GM12878 (cell line): ENCODE measurements around the gene FBLN5. TPM values are rescaled to one million over a fixed set of nuclear protein-coding genes. Genes with fewer than 3 reads are reported as not detected.
"Not testable (repeated sequence)": the region's sequence is repeated elsewhere in the genome, so short reads cannot be mapped to it uniquely, and the experiment has no call there.

ENCODE experiments used
- ATAC-seq: fragments of 200-7000 bp; cut with Tn5 transposase; 3 replicates; pipeline ENCODE4 v1.9.1; 2020; ENCODE audit warnings: mild to moderate bottlenecking, moderate library complexity
- BruUV-seq: library from RNA; stranded (reverse); fragments of 400-500 nt; replicated peaks from 2 replicates; lab custom pipeline; 2021; lab: Mats Ljungman, UMichigan
- CTCF ChIA-PET: fragments of 300-600 bp; sonication (Branson Sonifier 250); formaldehyde crosslinking; extraction: SDS; loops from one replicate; lab custom pipeline; 2021; ENCODE audit warnings: inconsistent platforms; lab: Yijun Ruan, JAX
- POLR2A ChIA-PET: fragments of 350-600 bp; formaldehyde crosslinking; extraction: SDS; loops from one replicate; lab custom pipeline; 2021; ENCODE audit warnings: inconsistent platforms; lab: Charles Lee
- RAD21 ChIA-PET: fragments of 300-600 bp; sonication (Branson Sonifier 250); formaldehyde crosslinking; loops from one replicate; lab custom pipeline; 2023; ENCODE audit warnings: antibody characterized with exemption; ENCODE audit not compliant: unreplicated experiment; lab: Charles Lee
- SMC1A ChIA-PET: fragments of 300-600 bp; sonication (Branson Sonifier 250); formaldehyde crosslinking; loops from one replicate; lab custom pipeline; 2023; ENCODE audit not compliant: unreplicated experiment, uncharacterized antibody; lab: Charles Lee
- DNase-seq: peaks from one replicate; pipeline ENCODE4 v3.0.0-alpha.2; 2011; ENCODE audit warnings: low read depth, low spot score
- FAIRE-seq: peaks from 3 replicates; lab custom pipeline; 2011; peaks lifted over from hg19 to GRCh38; lab: Jason Lieb, UNC
- H2AFZ ChIP-seq: 2 replicates; pipeline ENCODE4 v1.6.0; 2011; ENCODE audit warnings: low read depth, low read length, control low read depth; ENCODE audit not compliant: control insufficient read depth
- H3K27ac ChIP-seq: 2 replicates; pipeline ENCODE4 v1.5.1; 2011; ENCODE audit warnings: control low read depth; ENCODE audit not compliant: control insufficient read depth, insufficient read depth
- H3K27me3 ChIP-seq, 2 experiments: replicated peaks in 1 of 2; 2 replicates each; pipeline versions ENCODE4 v1.6.0 to v1.6.1; 2011; ENCODE audit warnings: low read length in 1 of 2; ENCODE audit not compliant: control insufficient read depth in 2 of 2, insufficient read depth in 2 of 2
- H3K36me3 ChIP-seq, 2 experiments: 2 replicates each; pipeline ENCODE4 v1.5.1; 2011; ENCODE audit warnings: low read length in 1 of 2; ENCODE audit not compliant: control insufficient read depth in 2 of 2, insufficient read depth in 2 of 2
- H3K4me1 ChIP-seq: 2 replicates; pipeline ENCODE4 v1.6.1; 2011; ENCODE audit warnings: mild to moderate bottlenecking, low read length, moderate library complexity, mixed read lengths; ENCODE audit not compliant: control insufficient read depth, insufficient read depth
- H3K4me2 ChIP-seq: 2 replicates; pipeline ENCODE4 v1.6.0; 2011; ENCODE audit warnings: control low read depth; ENCODE audit not compliant: control insufficient read depth, insufficient read depth
- H3K4me3 ChIP-seq: fragments of 200-600 bp; sonication (generic); 2 replicates; pipeline ENCODE4 v1.5.1; 2016
- H3K79me2 ChIP-seq: 2 replicates; pipeline ENCODE4 v1.6.0; 2011; ENCODE audit warnings: low read length; ENCODE audit not compliant: control insufficient read depth, insufficient read depth
- H3K9ac ChIP-seq: 2 replicates; pipeline ENCODE4 v1.8.0; 2011; ENCODE audit warnings: low read length, control low read depth, mixed read lengths; ENCODE audit not compliant: control insufficient read depth, insufficient read depth
- H3K9me3 ChIP-seq: replicated peaks from 3 replicates; pipeline ENCODE4 v1.5.1; 2011; ENCODE audit warnings: mild to moderate bottlenecking, low read length; ENCODE audit not compliant: control insufficient read depth, insufficient read depth
- H4K20me1 ChIP-seq: 2 replicates; pipeline ENCODE4 v1.6.0; 2011; ENCODE audit not compliant: control insufficient read depth, insufficient read depth
- ATF2 ChIP-seq: IDR thresholded peaks from 2 replicates; pipeline ENCODE4 v1.6.1; 2012; ENCODE audit warnings: low read length, inconsistent platforms
- CBX3 ChIP-seq: fragments of 200-600 bp; sonication (generic); IDR thresholded peaks from 2 replicates; pipeline ENCODE4 v1.6.1; 2016; ENCODE audit warnings: low read depth, borderline replicate concordance
- CEBPB ChIP-seq, 2 experiments: fragments of 150-350 bp in 1 of 2; IDR thresholded peaks; 2 replicates each; pipeline ENCODE4 v1.6.1; 2012 to 2014; ENCODE audit warnings: low read depth in 2 of 2, low read length in 2 of 2, borderline replicate concordance in 1 of 2, inconsistent platforms in 1 of 2
- HDAC2 ChIP-seq: fragments of 200-600 bp; sonication (generic); IDR thresholded peaks from 2 replicates; pipeline ENCODE4 v1.6.1; 2017
- IRF3 ChIP-seq: fragments of 450-650 bp; IDR thresholded peaks from 2 replicates; pipeline ENCODE4 v1.6.1; 2014; ENCODE audit warnings: mild to moderate bottlenecking
- MYB ChIP-seq: fragments of 150-350 bp; IDR thresholded peaks from 2 replicates; pipeline ENCODE4 v1.6.1; 2014; ENCODE audit warnings: mild to moderate bottlenecking, low read depth, low read length, borderline replicate concordance
- NFXL1 ChIP-seq: fragments of 450-650 bp; IDR thresholded peaks from 2 replicates; pipeline ENCODE4 v1.6.1; 2017; ENCODE audit warnings: antibody characterized with exemption, mild to moderate bottlenecking, borderline replicate concordance
- NR2C2 ChIP-seq: IDR thresholded peaks from 2 replicates; pipeline ENCODE4 v1.6.1; 2011; ENCODE audit warnings: borderline replicate concordance, low read depth; ENCODE audit not compliant: control insufficient read depth, insufficient read length
- PBX3 ChIP-seq: IDR thresholded peaks from 2 replicates; pipeline ENCODE4 v1.6.1; 2011; ENCODE audit warnings: mild to moderate bottlenecking, low read depth, low read length, moderate library complexity; ENCODE audit not compliant: insufficient replicate concordance
- POLR2AphosphoS2 ChIP-seq: IDR thresholded peaks from 2 replicates; pipeline ENCODE4 v1.6.1; 2011; ENCODE audit warnings: low read depth, mild to moderate bottlenecking, low read length, improper control_type of control experiment, moderate library complexity
- SMC3 ChIP-seq: IDR thresholded peaks from 2 replicates; pipeline ENCODE4 v1.6.1; 2011; ENCODE audit warnings: low read length, improper control_type of control experiment, borderline replicate concordance
- SUPT20H ChIP-seq: IDR thresholded peaks from 2 replicates; pipeline ENCODE4 v1.6.1; 2011; ENCODE audit warnings: low read depth, mild to moderate bottlenecking, low read length, moderate library complexity, borderline replicate concordance; ENCODE audit not compliant: control insufficient read depth
- TCF7 ChIP-seq: IDR thresholded peaks from 2 replicates; pipeline ENCODE4 v1.6.1; 2014; ENCODE audit warnings: antibody characterized with exemption, borderline replicate concordance
- WGBS: methylation state at CpG from one replicate; pipeline ENCODE4 v1.1.6; 2016; ENCODE audit warnings: low lambda C conversion rate; ENCODE audit not compliant: insufficient replicate concordance, insufficient coverage; ENCODE audit errors: missing lambda C conversion rate; 5-methylcytosine and 5-hydroxymethylcytosine counted together
- in situ Hi-C: fragments of 300-500 bp; cut with MboI; formaldehyde crosslinking; loops from 9 replicates; pipeline ENCODE4 v1.14.3; 2018; ENCODE audit warnings: mixed read lengths
- intact Hi-C: fragments of 100-400 bp; cut with micrococcal nuclease; formaldehyde crosslinking; loops from one replicate; pipeline ENCODE4 v1.14.2; 2022; ENCODE audit not compliant: unreplicated experiment
- polyA plus RNA-seq, 11 experiments: library from polyadenylated mRNA; depleted of rRNA in 4 of 11; unstranded in 6 of 11; stranded (reverse) in 5 of 11; fragments of >200 nt; fragmentation: Nextera tagmentation in 4 of 11; fragmentation: Illumina TruSeq in 1 of 11; extraction: Ambion mirVana in 4 of 11; extraction: Trizol in 1 of 11; gene quantifications; 1 replicate in 1 of 11; 2 replicates in 10 of 11; pipeline versions ENCODE4 v1.2.1 to v1.2.3, GENCODE V29; 2011 to 2016; ENCODE audit warnings: inconsistent platforms in 2 of 11, missing spikeins in 2 of 11, low read depth in 1 of 11
- total RNA-seq, 4 experiments: library from RNA; depleted of rRNA in 3 of 4; stranded (reverse); fragments of >200 nt in 3 of 4; fragmentation: Illumina TruSeq in 1 of 4; extraction: Trizol in 1 of 4; gene quantifications; 2 replicates each; pipeline versions ENCODE4 v1.2.1 to v1.2.3, GENCODE V29; 2013 to 2021

FBLN5 gene
- total and polyA plus RNA-seq, 10 of the 15 experiments (the other 5 are each of a cell fraction or from before 2014, with no cell fraction given): 0.03 to 0.64 (median 0.24) TPM

- Histone ChIP-seq H4K20me1 (no peaks in the 10 kb centered on the region), H3K27ac (no peak overlapping the region), H3K4me1 (no peaks in the 10 kb centered on the region), H3K36me3 (no peaks in the 10 kb centered on the region), H3K79me2 (no peaks in the 10 kb centered on the region), H2AFZ (no peak overlapping the region), H3K4me2 (no peak overlapping the region), H3K9ac (no peak overlapping the region), H3K27me3 (peaks cover 0 to 1% of the 10 kb centered on the region in 2 experiments; a peak in 3 of 4 replicates), H3K9me3 (no peaks in the 10 kb centered on the region), H3K4me3 (no peak overlapping the region)
- POLR2A ChIA-PET: no interaction called here
- no peak for FAIRE-seq
- intact Hi-C loops: no loop called here
- no TSS peak for BruUV-seq
- RAD21 ChIA-PET: interaction anchor here (0.6 kb wide), 1 partner anchor 27 kb away, joined by 5 read pairs; no protein-coding TSS in a partner anchor
- CTCF ChIA-PET: interaction anchor here (0.6 to 1.5 kb wide), 3 partner anchors 98 to 314 kb away, joined by 3 to 5 read pairs (median 3); no protein-coding TSS in a partner anchor
- no peak for ATAC-seq
- in situ Hi-C loops: no loop called here
- TF ChIP-seq SMC3 (no peak), CBX3 (no peak), CEBPB (IDR thresholded peaks at IDR 0.05; ENCODE audit: borderline replicate concordance in 1 of 2, low read depth in 2 of 2, low read length in 2 of 2) (no peak), MYB (no peak), POLR2AphosphoS2 (no peak), PBX3 (no peak), NFXL1 (no peak), NR2C2 (no peak), SUPT20H (no peak), TCF7 (no peak), IRF3 (no peak), ATF2 (no peak), HDAC2 (no peak)
- no peak for DNase-seq
- WGBS: 56% methylated on average over 5 of the region's 5 CpGs
- SMC1A ChIA-PET: interaction anchor here (0.9 to 1.1 kb wide), 3 partner anchors 23 to 248 kb away, joined by 3 to 4 read pairs (median 3); no protein-coding TSS in a partner anchor
These were observed 49.1 kb downstream of the FBLN5 start for GRCh38 chr14:91898372-91898771.

- intact Hi-C loops, H4K20me1 ChIP-seq, POLR2A ChIA-PET, ATAC-seq, FAIRE-seq, H2AFZ ChIP-seq, H3K4me2 ChIP-seq, H3K9ac ChIP-seq, in situ Hi-C loops, BruUV-seq, DNase-seq, H3K36me3 ChIP-seq, H3K9me3 ChIP-seq, H3K27me3 ChIP-seq, H3K4me1 ChIP-seq, H3K79me2 ChIP-seq, H3K4me3 ChIP-seq, H3K27ac ChIP-seq, RAD21 ChIA-PET: not testable (repeated sequence)
- WGBS: 41% methylated on average over 5 of the region's 5 CpGs
- ChIA-PET SMC1A (interaction anchor here (0.9 to 1.1 kb wide), 3 partner anchors 23 to 248 kb away, joined by 3 to 4 read pairs (median 3); no protein-coding TSS in a partner anchor), CTCF (interaction anchor here (0.7 to 1.0 kb wide), 2 partner anchors 99 to 562 kb away, joined by 3 read pairs; no protein-coding TSS in a partner anchor)
These were observed 49.8 kb downstream of the FBLN5 start for GRCh38 chr14:91897716-91898115.
